Measurements from ENCODE around the gene CTAGE8. TPM values are rescaled to one million over a fixed set of nuclear protein-coding genes. Genes with fewer than 3 reads are reported as not detected.
"Not testable (repeated sequence)": the region's sequence is repeated elsewhere in the genome, so short reads cannot be mapped to it uniquely, and the experiment has no call there.

The CTAGE8 gene
- polyA plus RNA-seq, 3 donors = 0.95 to 1.0 TPM; not detected in 1

DNA sequence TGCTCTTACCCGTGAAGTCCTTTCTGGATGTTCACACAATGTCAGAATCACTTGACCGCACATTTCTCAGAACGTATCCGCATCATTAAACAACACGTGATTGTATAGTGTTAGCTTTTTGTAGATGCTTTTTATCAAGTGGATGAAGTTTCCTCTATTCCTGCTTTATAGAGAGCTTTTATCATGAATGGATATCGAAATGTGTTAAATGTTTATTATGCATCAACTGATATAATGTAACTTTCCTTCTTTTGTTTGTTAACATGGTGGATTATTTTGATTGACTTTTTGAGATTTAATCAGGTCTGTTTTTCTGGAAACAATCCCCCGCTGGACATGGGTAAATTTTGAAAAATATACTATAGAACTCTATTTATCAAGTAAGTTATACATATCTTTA, 4.4 kb downstream of the CTAGE8 start, which contains the start of gene OR2A7:
Gene OR2A7 (minus strand): TSS at position 101 of the 400 bp plus-strand sequence. CDS start 5,164 bp downstream, outside the sequence.
- WGBS, 3 donors = 97 to 99% (median 97%) methylated on average over 6 of the region's 7 CpGs
- not testable (repeated sequence) for H3K27ac ChIP-seq (ENCODE audit: low read depth, low read length)

DNA sequence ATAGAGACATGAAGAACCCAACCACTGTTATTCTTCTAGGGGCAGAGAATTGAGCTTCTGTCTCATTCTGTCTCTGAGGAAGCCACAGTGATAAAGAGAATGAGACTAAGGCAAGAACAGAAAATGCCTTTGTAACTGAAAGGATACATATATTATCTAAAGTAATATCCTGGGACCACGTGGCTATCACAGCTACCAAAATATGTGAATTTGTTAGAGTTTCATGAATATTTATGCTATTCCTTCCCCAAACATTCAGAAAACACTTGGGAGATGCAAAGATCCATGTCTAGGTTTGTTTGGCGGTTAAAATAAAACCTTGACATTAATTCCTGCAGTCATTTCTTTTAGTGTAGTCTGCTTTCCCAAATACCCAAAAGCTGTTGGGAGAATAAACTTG, 7.0 kb downstream of the CTAGE8 start:
- no CpG with 5 or more reads among the region's 2 CpGs for WGBS, 3 donors
- not testable (repeated sequence) for H3K27ac ChIP-seq (ENCODE audit: low read depth, low read length)

DNA sequence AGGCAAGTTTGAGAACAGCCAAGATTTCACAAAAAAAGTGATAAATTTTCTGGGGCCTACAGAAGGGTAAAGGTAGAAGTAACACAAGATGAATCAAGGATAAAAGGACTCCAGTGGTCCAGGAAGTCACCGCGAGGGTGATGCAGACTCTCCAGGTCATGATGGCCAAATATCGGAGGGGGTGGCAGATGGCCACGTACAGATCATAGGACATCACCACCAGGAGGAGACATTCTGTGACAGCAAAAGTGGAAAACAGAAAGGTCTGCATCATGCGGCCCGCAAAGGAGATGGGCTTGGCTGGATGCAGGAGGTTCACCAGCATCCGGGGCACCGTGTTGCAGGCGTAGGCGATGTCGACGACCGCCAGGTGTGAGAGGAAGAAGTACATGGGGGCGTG, 10.0 kb downstream of the CTAGE8 start:
- WGBS, 3 donors = no CpG with 5 or more reads among the region's 14 CpGs
- H3K27ac ChIP-seq (ENCODE audit: low read depth, low read length) = not testable (repeated sequence)

DNA sequence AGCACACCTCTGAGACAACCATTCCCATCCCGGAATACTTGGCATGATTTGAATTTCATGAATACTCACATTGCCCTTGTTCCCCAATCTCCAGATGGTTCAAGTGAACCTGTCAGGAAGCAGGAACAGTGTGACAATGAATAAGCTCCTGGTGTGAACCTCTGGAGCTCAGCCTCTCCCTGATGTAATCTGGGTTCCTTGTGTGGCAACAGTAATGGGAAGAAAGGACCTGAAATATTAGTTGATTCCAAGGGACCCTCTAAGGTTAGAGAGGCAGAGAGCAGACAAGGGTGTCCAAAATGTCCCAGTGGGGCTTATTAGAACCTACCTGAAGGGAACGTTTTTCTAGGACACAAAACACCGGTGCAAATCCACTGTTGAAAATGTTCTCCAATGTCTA, 13.0 kb downstream of the CTAGE8 start:
- no peak overlapping the region for H3K27ac ChIP-seq (ENCODE audit: low read depth, low read length)
- 78 to 84% (median 82%) methylated on average over 3 of the region's 3 CpGs for WGBS, 3 donors

DNA sequence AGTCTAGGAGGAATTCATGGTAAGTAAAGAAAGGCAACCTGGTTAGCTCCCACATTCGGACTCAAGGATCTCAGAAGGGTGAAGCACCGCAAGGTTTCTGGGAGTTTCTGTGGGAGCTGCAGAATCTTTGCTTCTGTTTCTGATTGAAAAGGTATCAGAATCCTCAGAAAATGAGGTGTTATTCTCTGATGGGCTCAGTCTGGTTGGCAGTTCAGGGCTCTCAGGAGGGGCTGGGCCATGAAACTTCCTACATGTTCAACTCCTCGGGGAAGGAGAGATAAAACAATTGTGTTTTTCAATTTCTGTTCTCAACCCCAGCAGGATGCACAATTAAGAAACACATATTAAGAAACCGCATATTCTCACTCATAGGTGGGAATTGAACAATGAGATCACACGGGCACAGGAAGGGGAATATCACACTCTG, 13.6 kb downstream of the CTAGE8 start:
- WGBS, 3 donors = 67 to 84% (median 70%) methylated on average over 5 of the region's 5 CpGs
- no peak overlapping the region for H3K27ac ChIP-seq (ENCODE audit: low read depth, low read length)

DNA sequence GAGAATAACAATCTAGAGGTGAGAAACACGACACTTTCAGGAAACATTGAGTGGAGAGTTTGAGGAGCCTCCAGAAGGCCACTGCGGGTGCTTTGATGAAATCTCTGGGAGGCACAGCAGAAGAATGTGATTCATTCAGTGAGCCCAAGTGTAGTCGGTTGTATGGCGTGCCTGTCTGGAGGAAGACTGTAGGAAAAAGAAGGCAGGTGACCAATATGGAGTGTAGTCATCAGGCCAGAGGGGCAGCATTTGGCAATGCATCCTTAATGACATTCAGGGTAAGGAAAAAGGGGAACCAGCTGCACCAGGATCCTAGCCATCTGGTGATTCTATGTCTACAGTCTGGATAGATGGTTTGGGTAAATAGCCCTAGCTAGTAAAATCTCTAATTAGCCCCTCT, 16.8 kb downstream of the CTAGE8 start:
- H3K27ac ChIP-seq (ENCODE audit: low read depth, low read length) = not testable (repeated sequence)
- no CpG with 5 or more reads among the region's 4 CpGs for WGBS, 3 donors

DNA sequence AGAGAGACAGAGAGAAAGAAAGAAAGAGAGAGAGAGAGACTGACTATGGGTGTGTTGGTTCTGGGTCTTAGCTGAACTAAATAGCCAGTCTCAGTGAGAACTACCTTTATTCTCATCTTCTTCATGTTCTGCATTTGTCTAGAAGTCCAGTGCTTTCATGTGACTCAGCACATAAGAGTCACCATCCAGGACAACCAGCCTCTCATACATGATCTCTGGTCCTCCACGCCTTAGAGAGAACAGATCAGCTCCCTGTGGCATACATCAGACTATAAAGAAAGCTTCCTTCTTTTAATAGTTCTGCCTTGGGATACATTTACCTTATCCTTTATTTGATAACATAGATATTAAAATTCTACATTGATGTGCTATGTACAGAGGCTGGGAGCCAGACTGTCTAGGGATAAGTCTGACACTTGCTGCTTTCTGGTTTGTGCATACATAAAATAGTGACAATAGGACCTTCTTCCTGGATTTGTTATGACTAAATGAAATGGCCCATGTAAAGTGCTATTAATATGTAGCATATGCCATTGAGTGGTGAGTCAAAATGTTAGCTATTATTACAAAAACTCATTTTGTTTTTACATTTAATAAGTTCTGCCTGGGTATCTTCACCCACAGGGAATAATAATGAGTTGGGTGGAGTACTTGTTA, 21.3 kb downstream of the CTAGE8 start:
- WGBS, 3 donors = no CpG with 5 or more reads among the region's 1 CpG

DNA sequence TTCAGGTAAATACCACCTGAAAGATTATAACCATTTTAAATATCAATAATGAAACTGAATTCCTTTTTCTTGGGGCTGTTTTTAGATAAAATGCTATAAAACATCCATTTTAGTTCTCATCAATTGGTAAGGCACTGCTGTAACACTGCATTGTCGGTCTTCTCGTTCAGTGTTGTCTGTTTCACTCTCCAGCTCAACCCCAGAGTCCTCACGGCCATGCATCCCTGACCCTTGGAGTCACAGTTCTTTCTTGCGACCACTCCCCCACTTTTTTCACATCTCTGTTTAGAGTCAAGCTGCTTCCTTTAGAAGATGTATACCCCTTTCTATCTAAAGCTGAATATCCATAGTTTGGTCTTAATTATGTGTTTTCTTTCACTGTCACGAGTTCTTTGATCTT, 22.1 kb downstream of the CTAGE8 start:
- WGBS, 3 donors = no CpG with 5 or more reads among the region's 5 CpGs
- not testable (repeated sequence) for H3K27ac ChIP-seq (ENCODE audit: low read depth, low read length)

More for the DNA sequence above, 21.3 kb downstream of the CTAGE8 start:
- H3K27ac ChIP-seq (ENCODE audit: low read depth, low read length) = not testable (repeated sequence)

DNA sequence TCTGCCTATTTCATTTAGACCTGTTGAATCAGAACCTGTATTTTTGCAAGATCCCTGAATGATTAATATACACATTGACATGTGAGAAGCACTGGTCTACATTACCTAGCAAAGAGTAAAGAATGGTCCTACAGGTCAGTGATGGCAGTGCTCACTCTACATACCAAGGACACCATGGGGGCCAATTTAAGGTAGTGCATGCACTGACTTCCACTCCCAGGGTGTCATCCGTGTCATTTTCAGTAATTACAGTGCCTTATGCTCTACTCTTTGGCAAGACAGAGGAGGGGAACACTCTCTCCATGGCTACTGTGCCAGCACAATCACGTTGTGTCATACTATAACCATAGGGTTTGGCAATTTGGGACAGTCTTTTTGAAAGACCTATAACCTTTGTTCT, 23.7 kb downstream of the CTAGE8 start:
- H3K27ac ChIP-seq (ENCODE audit: low read depth, low read length) = not testable (repeated sequence)
- no CpG with 5 or more reads among the region's 2 CpGs for WGBS, 3 donors

DNA sequence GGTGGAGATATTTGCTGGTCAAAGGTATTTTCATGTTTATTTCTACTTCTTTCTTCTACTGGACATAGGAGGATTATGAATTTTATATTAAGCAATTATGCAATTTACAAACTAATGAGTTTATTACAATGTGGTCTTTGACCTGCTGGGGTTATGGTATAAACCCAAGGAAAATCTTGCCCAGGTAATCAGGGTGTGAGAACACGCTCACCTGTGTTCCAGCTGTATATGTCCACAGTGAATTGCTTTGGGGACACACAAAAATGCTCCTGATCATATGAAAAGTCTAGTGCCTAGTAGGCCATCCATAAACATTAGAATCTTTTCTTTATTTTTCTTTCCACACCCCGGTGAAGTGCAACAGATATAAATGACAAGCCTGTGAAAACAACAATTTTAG, 29.7 kb downstream of the CTAGE8 start, which contains the start of gene OR2A42:
Gene OR2A42 (minus strand): TSS at position 241 of the 400 bp plus-strand sequence. CDS start 6,762 bp downstream, outside the sequence.
- WGBS, 3 donors = 33 to 100% (median 95%) methylated on average over 1 of the region's 2 CpGs

DNA sequence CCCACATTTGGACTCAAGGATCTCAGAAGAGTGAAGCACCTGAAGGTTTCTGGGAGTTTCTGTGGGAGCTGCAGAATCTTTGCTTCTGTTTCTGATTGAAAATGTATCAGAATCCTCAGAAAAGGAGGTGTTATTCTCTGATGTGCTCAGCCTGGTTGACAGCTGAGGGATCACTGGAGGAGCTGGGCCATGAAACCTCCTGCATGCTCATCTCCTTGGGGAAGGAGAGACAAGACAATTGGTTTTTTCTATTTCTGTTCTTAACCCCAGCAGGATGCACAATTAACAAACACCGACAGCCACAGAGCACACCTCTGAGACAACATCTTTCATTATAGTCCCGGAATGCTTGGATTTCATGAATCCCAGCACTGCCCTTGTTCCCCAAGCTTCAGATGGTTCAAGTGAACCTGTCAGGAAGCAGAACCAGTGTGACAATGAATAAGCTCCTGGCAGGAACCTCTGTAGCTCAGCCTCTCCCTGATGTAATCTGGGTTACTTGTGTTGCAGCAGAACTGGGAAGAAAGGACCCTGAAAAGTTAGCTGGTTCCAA, 30.5 kb downstream of the CTAGE8 start:
- H3K27ac ChIP-seq (ENCODE audit: low read depth, low read length) = not testable (repeated sequence)
- 88 to 94% (median 91%) methylated on average over 2 of the region's 2 CpGs for WGBS, 3 donors

More for the DNA sequence above, 29.7 kb downstream of the CTAGE8 start, which contains the start of gene OR2A42:
- not testable (repeated sequence) for H3K27ac ChIP-seq (ENCODE audit: low read depth, low read length)

DNA sequence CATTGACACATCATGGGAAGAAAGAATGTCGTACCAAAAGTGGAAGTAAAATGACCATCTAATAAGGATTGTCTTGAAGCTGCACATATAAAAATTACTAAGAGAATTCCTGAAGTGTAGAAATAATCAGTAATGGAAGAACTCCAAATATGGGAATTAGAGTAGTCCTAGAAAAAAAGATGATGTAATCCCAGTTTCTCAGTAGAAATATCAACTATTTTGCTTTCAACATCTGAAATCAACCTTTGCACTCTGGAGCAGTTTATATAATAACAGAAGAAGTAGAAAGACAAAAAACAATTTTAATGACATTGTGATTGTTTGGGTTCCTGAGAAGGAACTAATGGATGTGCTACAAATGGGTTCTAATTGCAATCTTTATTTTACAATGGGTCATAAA, 36.0 kb downstream of the CTAGE8 start:
- not testable (repeated sequence) for H3K27ac ChIP-seq (ENCODE audit: low read depth, low read length)
- WGBS, 3 donors = 64 to 90% (median 86%) methylated on average over 1 of the region's 1 CpG

DNA sequence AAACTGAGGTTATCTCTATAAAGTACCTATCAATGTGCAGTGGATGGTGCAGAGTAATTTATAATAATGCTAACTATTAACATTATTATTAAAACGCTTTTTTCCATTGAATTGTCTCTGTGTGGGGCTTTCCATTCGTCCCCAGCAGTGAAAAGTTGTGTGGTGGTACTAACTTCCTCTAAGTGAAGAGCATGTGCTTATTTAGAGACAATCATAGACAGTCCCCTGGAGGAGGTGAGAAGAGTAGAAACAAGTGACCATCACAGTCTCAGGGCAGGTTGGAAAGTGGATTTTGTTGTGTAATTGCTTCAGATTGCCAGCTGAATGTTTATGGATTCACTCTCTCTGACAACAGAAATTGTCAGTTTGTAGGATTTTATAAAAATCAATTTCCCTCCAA, 38.1 kb downstream of the CTAGE8 start:
- H3K27ac ChIP-seq (ENCODE audit: low read depth, low read length) = not testable (repeated sequence)
- WGBS, 3 donors = no CpG with 5 or more reads among the region's 2 CpGs

DNA sequence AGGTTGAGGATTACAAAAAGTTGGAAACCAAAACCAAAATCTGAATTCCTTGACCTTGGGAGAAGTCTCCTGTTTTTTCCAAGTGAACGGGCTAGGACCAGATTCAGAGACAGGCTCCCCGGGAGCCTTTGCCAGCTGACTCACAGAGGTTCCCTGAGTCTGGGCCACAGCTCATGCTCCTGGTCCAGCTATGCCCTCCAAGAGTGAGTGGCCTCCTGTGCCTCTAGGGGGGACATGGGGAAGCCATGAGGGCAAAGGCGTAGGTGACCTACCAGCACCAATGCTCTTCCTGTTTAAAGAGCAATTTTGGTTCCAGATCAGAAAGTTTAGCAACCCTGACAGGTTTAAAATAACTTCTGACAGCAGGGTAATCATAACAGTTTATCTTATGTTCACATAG, 40.3 kb downstream of the CTAGE8 start:
- WGBS, 3 donors = 96 to 100% (median 98%) methylated on average over 1 of the region's 3 CpGs
- H3K27ac ChIP-seq (ENCODE audit: low read depth, low read length) = not testable (repeated sequence)

DNA sequence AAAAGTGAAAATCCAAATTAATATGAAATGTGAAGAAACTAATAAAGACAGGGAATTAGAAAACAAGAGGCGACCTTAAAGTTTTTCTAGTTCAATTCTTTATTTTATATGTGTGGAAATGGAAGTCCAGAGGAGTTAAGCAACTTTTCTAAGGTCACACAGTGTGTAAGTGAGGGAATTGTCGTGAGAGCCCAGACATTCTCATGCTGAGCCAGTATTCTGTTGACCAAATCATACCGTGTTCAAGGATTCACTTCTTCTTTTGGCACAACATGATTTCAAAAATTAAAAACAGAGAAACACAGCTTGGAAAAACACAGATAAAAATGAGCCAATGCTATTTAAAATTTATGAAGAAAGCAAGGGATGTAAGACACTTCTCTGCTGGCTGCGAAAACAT, 42.2 kb downstream of the CTAGE8 start:
- H3K27ac ChIP-seq (ENCODE audit: low read depth, low read length) = not testable (repeated sequence)
- WGBS, 3 donors = 69 to 78% (median 74%) methylated on average over 3 of the region's 4 CpGs

DNA sequence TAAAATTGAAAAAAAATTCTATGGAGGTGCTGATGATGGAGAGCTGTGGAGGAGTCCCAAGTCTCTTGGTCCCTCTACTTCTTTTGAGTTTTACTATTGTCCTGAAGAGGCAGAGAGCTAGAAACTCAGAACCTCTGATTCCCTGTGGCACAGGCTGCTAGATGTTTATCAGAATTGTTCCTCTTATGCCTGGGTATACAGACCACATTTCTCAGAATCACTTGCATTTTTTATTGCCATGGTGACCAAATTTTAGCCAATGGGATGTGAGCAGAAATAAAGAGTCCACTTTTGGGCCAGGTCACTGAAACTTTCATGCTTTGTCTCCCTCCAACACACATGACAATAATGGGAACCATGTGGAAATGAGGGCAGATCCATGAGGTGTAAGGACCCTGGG, 45.4 kb downstream of the CTAGE8 start:
- H3K27ac ChIP-seq (ENCODE audit: low read depth, low read length) = not testable (repeated sequence)

DNA sequence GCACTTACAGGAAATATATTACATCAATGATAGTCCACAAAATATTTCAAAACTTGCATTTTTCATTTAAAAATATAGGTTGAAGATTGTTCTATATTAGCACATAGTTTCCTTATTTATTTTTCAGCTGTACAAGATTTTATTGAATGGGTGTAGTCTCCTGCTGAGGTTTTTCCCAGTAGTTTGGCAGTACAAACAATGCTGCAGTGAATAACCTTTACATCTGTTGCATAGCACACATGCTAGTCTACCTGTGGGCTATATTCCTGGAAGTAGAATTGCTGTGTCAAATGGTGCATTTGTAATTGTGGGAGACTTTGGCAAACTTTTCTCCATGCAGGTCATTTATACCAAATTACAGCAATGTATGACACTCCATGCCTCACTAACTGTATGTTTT, 48.6 kb downstream of the CTAGE8 start:
- not testable (repeated sequence) for H3K27ac ChIP-seq (ENCODE audit: low read depth, low read length)

DNA sequence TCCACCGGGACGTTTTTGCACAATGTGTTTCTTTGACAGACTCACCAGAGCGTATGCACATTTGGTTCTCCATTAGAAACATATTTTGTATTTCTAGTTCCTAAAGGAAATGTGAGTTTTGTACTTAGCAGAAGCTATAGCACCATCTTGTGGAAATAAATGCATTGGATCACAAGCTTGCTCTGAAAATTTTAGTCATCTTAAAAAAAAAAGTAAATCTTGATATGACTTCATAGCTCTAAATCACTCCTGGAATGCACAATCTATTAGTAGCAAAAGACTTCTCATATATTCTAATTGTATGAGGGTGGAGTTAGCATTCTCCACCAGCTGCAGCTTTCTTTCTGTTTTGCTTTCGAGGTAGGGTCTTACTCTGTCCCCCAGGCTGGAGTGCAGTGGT, 49.9 kb downstream of the CTAGE8 start:
- no CpG with 5 or more reads among the region's 4 CpGs for WGBS, 3 donors
- not testable (repeated sequence) for H3K27ac ChIP-seq (ENCODE audit: low read depth, low read length)

DNA sequence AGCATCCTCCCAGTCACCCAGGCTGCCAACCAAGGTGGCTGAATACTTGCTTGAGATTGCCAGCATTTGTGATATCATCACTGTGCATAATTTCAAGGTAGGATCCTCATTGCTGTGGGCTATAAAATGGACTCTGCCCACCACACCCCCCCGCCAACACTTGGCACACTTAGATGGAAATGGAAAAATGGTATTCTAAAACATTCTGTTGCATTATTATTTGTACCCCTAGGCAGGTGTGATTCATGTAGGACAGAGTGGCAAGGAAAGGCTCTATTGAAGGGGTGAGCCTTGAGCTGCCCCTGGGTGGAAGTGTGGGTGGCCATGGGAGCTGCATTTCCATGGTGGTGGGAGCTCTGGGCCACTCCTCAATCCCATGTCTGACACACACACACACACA, 50.5 kb downstream of the CTAGE8 start:
- WGBS, 3 donors = 97 to 99% (median 98%) methylated on average over 1 of the region's 1 CpG

DNA sequence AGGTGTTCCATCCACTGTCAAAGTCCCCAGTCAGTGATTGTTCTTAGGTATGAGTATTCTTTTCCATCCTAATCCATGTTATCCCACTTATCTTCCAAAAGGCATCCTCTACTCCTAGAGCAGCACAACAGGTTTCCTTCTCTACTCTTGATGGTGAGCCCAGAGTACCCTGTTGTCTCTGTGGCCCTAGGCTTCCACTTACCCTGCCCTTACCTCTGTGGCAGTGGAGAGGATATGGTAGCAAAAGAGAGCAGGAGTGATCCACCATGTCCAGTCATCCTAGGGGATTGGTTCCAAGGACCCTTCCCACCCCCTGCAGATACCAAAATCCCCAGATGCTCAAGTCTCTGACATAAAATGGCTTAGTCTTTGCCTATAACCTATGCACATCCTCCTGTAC, 51.9 kb downstream of the CTAGE8 start:
- not testable (repeated sequence) for H3K27ac ChIP-seq (ENCODE audit: low read depth, low read length)

More for the DNA sequence above, 50.5 kb downstream of the CTAGE8 start:
- not testable (repeated sequence) for H3K27ac ChIP-seq (ENCODE audit: low read depth, low read length)

Measured in adipose tissue (tissue), 3 donors.